ENCODE data around the gene FRA10AC1.

- TF ChIP-seq CTCF (IDR thresholded peaks at IDR 0.05) (no peak), POLR2A (IDR thresholded peaks at IDR 0.05) (no peak)
These were observed 81.5 kb downstream of the FRA10AC1 start for GRCh38 chr10:93620925-93621324.

Data from testis (tissue), 2 donors.